GM18498 (cell line): Measurements from ENCODE around the gene TP53TG3F.
"Not testable (repeated sequence)": the region's sequence is repeated elsewhere in the genome, so short reads cannot be mapped to it uniquely, and the experiment has no call there.

Experiments
- ATAC-seq: cut with Tn5 transposase; IDR thresholded peaks from one replicate; pipeline ENCODE4 v1.9.1; 2021; ENCODE audit warnings: mild to moderate bottlenecking, moderate library complexity; ENCODE audit not compliant: unreplicated experiment

TP53TG3F gene, protein sequence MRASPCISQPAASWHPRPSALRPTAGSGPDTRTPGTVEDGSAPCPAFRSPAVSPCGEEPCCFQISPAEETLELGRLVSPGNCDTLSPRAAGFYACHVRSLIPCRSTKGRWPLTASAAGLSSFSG

DNA sequence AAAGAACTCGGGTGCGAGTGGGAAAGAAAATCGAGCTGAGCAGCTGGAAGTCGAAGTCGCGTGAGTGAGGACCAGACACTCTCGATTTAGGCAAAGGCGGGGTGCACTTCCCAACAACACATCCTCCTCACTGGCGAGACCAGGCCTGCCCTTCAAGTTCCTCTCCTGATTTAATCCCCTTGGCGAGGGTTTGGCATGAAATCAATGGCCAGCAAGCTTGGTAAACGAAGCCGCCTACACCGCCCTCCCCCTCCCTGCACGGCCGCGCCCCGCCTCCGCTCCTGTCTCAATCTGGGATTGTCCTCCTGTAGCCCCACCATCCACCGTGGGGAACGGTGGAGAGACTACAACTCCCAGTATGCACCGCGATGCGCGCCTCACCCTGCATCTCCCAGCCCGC lies at the start of gene TP53TG3F:
TP53TG3F (plus strand) TSS at position 301 of the 400 bp plus-strand sequence; CDS start at position 369, 68 bp downstream.
- not testable (repeated sequence) for ATAC-seq

DNA sequence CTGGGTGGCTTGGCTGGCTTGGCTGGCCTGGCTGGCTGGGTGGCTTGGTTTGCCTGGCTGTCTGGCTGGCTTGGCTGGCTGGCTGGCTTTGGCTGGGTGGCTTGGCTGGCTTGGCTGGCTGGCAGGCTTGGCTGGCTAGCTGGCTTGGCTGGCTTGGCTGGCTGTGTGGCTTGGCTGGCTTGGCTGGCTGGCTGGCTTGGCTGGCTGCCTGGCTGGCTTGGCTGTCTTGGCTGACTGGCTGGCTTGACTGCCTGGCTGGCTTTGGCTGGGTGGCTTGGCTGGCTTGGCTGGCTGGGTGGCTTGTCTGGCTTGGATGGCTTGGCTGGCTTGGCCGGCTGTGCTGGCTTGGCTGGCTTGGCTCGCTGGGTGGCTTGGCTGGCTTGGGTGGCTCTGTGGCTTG lies 32.2 kb downstream of the TP53TG3F start:
- ATAC-seq: not testable (repeated sequence)

DNA sequence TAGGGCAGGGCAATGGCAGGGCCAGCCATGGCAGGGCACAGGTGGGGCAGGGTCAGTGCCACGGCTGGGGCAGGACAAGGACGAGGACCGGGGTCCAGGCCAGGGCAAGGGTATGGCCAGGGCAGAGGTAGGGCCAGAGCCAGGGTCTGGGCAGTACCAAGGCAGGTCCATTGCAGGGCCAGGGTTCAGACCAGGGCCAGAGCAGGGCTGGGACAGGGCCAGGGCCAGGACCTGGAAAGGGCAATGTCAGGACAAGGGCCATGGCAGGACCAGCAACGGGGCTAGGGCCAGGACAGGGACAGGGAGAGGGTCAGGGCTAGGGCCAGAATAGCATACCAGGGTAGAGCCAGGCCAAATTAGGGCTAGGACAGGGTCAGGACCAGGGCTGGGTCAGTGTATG lies 47.8 kb downstream of the TP53TG3F start:
- ATAC-seq: not testable (repeated sequence)

DNA sequence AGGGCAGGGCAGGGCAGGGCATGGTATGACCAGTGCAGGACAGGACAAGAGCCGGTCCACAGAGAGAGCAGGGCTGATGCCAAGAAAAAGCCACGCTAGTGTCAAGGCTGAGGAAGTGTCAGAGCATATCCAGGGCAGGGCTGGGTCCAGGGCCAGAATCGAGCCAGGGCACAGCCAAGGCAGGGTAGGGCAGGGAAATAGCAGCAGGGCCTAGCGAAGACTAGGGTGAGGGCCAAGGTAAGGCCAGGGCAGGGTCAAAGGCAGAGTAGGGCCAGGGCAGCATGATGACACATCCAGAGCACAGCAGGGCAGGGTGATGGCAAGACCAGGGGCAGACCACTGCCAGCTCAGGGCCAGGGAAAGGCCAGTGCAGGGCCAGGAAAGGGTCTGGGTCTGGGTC lies 49.7 kb downstream of the TP53TG3F start:
- ATAC-seq: not testable (repeated sequence)

DNA sequence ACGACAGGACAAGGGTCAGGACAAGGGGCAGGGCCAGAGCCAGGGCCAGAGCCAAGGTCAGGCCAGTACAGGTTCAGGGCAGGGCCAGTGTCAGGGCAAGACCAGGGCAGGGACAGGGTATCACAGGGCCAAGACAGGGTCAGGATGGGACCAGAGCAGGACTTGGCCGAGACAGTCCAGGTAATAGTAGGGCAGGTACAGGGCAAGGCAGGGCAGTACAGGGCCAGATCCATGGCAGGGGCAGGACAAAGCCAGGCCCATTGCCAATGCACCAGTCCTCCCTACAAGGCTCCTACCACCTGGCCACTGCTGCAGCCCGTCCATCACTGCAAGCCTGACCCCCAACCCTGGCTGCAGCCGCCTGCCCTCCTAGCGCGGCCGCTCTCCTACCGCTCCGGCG lies 50.5 kb downstream of the TP53TG3F start:
- not testable (repeated sequence) for ATAC-seq
